Stimulated activated CD8-positive, alpha-beta memory T cell treated with anti-CD3 and anti-CD28 coated beads, Interleukin-15, amount 100 ng/mL, for 1 hour (primary cell): ENCODE data around the gene MYH6.
"Not testable (repeated sequence)": the region's sequence is repeated elsewhere in the genome, so short reads cannot be mapped to it uniquely, and the experiment has no call there.

Experiments used
- DNase-seq: peaks from one replicate; pipeline ENCODE4 v3.0.0-alpha.2; 2020; ENCODE audit warnings: low read depth

Gene MYH6

GRCh38 chr14:23435543-23436326 is 27.7 kb upstream of the MYH6 start, which contains the start of gene MYH7:
MYH7 (minus strand) TSS chr14:23435660; CDS start chr14:23433732, 1,928 bp downstream.
- DNase-seq = no peak

GRCh38 chr14:23434488-23435222 is 26.6 kb upstream of the MYH6 start:
- DNase-seq = no peak

DNA sequence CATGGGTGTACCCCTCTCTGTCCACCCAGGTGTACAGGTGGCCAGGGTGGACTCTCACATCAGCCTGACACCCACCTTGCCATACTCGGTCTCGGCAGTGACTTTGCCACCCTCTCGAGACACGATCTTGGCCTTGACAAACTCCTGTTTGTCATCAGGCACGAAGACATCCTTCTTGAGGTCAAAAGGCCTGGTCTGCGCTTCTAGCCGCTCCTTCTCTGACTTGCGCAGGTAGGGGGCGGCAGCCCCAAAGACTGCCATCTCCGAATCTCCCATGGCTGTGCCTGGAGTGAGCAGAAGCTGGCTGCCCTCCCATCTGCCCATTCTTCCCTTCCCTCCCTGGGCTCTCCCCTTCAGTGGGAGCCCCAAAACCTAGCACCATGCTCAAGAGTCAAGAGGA is 25.4 kb upstream of the MYH6 start:
- no peak for DNase-seq

DNA sequence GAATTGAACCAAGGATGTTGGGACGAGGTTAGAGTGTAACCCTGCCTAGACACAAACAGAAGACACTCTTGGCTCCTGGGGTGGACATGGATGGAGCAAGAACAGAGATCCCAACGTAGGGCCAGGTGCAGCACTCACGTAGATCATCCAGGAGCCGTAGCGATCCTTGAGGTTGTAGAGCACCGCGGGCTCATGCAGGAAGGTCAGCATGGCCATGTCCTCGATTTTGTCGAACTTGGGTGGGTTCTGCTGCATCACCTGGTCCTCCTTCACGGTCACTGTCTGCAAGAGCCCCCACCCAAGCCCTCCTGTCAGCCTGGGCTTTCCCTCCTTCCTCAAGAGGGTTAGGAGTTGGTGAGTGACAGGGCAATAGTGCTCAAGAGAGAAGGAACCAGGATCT is 24.9 kb upstream of the MYH6 start:
- DNase-seq = no peak

DNA sequence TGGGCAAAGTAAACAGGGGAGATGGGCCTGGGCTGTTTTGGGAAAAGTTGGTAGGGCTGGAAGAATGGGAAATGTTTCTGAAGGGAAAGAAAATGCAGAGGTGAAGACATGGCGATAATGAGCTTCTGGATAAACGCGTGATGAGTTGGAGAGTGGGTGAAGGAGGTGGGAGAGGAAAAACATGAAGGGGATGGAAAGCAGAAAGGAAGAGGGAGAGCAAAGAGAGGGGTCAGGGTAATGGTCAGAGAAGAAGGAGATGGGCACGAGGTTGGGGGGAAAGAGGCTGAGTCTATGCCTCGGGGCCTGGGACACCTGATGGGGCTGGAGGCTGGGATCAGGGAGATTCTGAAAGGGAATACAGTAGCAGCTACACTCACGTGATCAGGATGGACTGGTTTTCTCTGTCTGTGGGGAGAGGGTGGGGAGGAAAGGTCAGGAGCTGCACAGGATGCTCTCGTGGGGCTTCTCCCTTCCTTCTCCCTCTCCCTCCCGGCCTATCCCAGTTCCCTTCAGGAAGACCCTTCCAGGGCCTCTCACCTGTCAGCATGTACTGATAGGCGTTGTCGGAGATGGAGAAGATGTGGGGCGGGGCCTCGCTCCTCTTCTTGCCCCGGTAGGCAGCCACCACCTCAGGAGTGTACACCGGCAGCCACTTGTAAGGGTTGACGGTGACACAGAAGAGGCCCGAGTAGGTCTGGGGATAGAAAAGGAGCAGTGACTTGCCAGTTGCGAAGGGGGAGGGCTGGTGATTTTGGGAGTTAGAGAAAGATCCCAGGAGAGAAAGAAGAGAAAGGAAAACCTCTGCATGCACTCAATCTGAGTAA is 24.2 kb upstream of the MYH6 start:
- no peak for DNase-seq

GRCh38 chr14:23431486-23431885 is 23.4 kb upstream of the MYH6 start:
- no peak for DNase-seq

GRCh38 chr14:23430723-23431085 is 22.6 kb upstream of the MYH6 start:
- DNase-seq = no peak

DNA sequence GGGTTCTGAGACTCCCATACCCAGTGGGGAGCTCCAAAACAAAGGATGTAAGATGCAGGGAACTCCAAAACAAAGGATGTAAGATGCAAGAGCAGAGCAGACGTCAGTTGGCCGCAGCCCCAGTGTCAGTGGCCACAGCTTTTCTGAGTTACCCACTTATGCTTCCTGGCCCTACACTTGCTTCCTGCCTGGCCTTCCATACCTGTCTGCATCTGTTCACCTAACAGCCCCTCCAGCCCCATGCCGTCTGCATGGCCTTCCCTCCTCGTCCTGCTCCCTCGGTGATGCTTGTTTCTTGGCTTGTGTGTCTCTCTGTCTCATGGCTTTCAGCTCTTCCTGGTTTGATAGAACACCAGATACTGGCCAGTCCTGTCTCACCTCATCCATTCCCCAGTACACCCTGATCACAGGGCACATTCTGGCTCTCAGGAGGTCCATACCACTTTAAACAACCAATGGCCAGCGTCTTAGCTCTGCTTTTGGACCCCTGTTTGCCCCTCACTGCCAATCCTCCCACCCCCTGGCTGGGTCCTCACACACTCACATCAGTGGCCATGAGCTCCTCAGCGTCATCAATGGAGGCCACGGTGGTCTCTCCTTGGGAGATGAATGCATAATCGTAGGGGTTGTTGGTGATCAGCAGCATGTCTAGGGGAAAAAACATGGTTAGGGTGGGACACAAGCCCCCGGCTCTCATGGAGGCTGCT is 22.1 kb upstream of the MYH6 start:
- no peak for DNase-seq

- no peak for DNase-seq
These were observed 20.8 kb upstream of the MYH6 start for GRCh38 chr14:23428686-23429495.

DNA sequence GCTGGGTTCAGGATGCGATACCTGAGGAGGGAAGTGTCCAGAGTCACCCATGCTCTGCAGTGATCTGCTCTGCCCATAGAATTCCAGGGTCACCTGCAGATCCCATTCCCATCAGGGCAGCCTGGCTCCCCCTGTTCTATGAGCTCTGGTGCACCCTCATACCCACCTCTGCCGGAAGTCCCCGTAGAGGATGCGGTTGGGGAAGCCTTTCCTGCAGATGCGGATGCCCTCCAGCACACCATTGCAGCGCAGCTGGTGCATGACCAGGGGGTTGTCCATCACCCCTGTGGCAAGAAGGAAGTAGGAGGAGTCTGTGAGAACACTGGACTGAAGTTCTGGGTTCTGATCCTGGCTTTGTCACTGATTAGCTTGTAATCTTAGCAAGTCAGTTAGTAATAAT is 17.7 kb upstream of the MYH6 start:
- not testable (repeated sequence) for DNase-seq

DNA sequence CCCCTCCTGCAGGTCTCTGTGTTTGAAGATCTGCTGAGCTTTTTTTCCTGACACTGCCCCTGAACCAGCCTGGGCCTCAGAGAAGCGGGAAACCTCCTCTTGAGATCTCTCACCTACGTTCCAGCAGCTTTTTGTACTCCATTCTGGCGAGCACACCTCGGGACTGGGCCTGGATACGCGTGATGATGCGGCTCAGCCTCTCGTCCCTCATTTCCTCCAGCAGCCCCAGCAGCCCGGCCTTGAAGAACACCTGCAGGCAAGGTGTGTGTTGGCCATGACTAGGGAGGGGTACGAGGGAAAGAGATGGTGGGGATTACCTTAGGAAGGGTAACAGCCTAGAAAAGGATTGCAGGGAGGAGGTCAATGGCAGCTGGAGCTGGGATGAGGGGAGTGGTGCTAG is 17.1 kb upstream of the MYH6 start:
- no peak for DNase-seq

GRCh38 chr14:23423657-23424056 is 15.6 kb upstream of the MYH6 start:
- DNase-seq = no peak

DNA sequence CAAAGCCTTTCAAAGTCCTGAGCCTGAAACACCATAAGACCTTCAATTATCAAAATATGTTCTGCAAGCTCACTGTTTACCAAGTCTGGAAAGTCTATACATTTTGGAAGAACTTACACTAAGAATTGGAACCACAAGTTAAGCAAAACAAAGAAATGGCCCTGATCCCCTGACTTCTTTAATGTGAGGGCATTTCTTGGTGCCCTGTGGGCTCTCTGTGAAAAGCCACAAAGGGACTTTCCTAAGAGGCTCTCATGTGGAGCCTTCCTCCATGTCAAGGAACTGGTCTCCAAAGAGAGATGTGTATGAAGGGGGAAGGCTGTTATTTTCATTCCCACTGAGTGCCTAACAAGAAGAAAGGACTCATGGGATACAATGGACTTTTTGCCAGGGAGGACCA is 13.5 kb upstream of the MYH6 start:
- DNase-seq = no peak

GRCh38 chr14:23419646-23420045 is 11.6 kb upstream of the MYH6 start:
- DNase-seq = not testable (repeated sequence)

- no peak for DNase-seq
These were observed 9.9 kb upstream of the MYH6 start for GRCh38 chr14:23418021-23418420.

GRCh38 chr14:23417269-23417668 is 9.2 kb upstream of the MYH6 start:
- DNase-seq = not testable (repeated sequence)

GRCh38 chr14:23416801-23417200 is 8.7 kb upstream of the MYH6 start:
- no peak for DNase-seq

GRCh38 chr14:23415821-23416778 is 8.0 kb upstream of the MYH6 start:
- DNase-seq = no peak

- no peak for DNase-seq
These were observed 7.1 kb upstream of the MYH6 start for GRCh38 chr14:23414906-23415820.
